K562 (cell line): ENCODE data around the gene FANCI. TPM values are rescaled to one million over a fixed set of nuclear protein-coding genes. Genes with fewer than 3 reads are reported as not detected.

Experiments
- ATAC-seq: fragments of 200-7000 bp; cut with Tn5 transposase; 3 replicates; pipeline ENCODE4 v1.9.1; 2020; ENCODE audit warnings: moderate library complexity
- BruUV-seq: library from RNA; stranded (reverse); fragments of 400-500 nt; replicated peaks from 2 replicates; lab custom pipeline; 2021; lab: Mats Ljungman, UMichigan
- CTCF ChIA-PET: fragments of 300-600 bp; formaldehyde crosslinking; extraction: SDS; loops from one replicate; lab custom pipeline; 2021; ENCODE audit warnings: low intra/inter-chr PET ratio; lab: Yijun Ruan, JAX
- POLR2A ChIA-PET: fragments of 300-600, 350-650 bp; sonication (Branson Sonifier 250); formaldehyde crosslinking; extraction: SDS; loops from one replicate; lab custom pipeline; 2021; ENCODE audit warnings: antibody characterized with exemption, inconsistent platforms; lab: Yijun Ruan, JAX
- DNase-seq, 4 experiments: peaks; one replicate each; pipeline versions ENCODE4 v3.0.0 to v3.0.0-alpha.2; 2011 to 2018; ENCODE audit warnings: low spot score in 3 of 4, mixed read lengths in 3 of 4; ENCODE audit errors: extremely low read depth in 1 of 4
- FAIRE-seq: peaks from 2 replicates; lab custom pipeline; 2011; peaks lifted over from hg19 to GRCh38; lab: Jason Lieb, UNC
- H2AFZ ChIP-seq: 2 replicates; pipeline ENCODE4 v1.6.0; 2011; ENCODE audit warnings: low read depth, low read length, control low read depth, inconsistent platforms
- H3K27ac ChIP-seq: fragments of 200-600 bp; 3 replicates; pipeline ENCODE4 v1.8.0; 2011; ENCODE audit warnings: low read depth, mild to moderate bottlenecking, control low read depth, inconsistent platforms, low read length, moderate library complexity, mixed read lengths; ENCODE audit errors: extremely low read depth
- H3K27me3 ChIP-seq, 2 experiments: fragments of 300-600 bp in 1 of 2; 2 replicates in 1 of 2; 3 replicates in 1 of 2; pipeline versions ENCODE4 v1.6.0 to v1.8.0; 2011; ENCODE audit warnings: inconsistent platforms in 2 of 2, low read length in 2 of 2, mild to moderate bottlenecking in 1 of 2, mixed read lengths in 1 of 2, moderate library complexity in 1 of 2; ENCODE audit not compliant: control insufficient read depth in 2 of 2, insufficient read depth in 2 of 2
- H3K36me3 ChIP-seq: fragments of 300-600 bp; 3 replicates; pipeline ENCODE4 v1.8.0; 2011; ENCODE audit warnings: mild to moderate bottlenecking, low read length, inconsistent platforms; ENCODE audit not compliant: control insufficient read depth, insufficient read depth
- H3K4me1 ChIP-seq, 2 experiments: fragments of 200-600 bp in 1 of 2; replicated peaks in 1 of 2; 2 replicates in 1 of 2; 3 replicates in 1 of 2; pipeline versions ENCODE4 v1.5.1 to v1.8.0; 2011; ENCODE audit warnings: inconsistent platforms in 2 of 2, low read length in 2 of 2, mild to moderate bottlenecking in 1 of 2, mixed read lengths in 1 of 2, moderate library complexity in 1 of 2; ENCODE audit not compliant: control insufficient read depth in 2 of 2, insufficient read depth in 2 of 2
- H3K4me2 ChIP-seq: 2 replicates; pipeline ENCODE4 v1.6.1; 2011; ENCODE audit warnings: low read length, control low read depth, inconsistent platforms, mixed read lengths; ENCODE audit not compliant: insufficient read depth
- H3K4me3 ChIP-seq: fragments of 200-600 bp; sonication (generic), shearing (Covaris generic); 2 replicates; pipeline ENCODE4 v1.5.1; 2016; ENCODE audit warnings: control low read depth, inconsistent platforms
- H3K79me2 ChIP-seq: fragments of 200-600 bp; 3 replicates; pipeline ENCODE4 v1.8.0; 2011; ENCODE audit warnings: low read length, inconsistent platforms; ENCODE audit not compliant: control insufficient read depth, insufficient read depth
- H3K9ac ChIP-seq, 2 experiments: 2 replicates each; pipeline versions ENCODE4 v1.6.0 to v1.6.1; 2011; ENCODE audit warnings: low read depth in 2 of 2, low read length in 2 of 2, control low read depth in 1 of 2, inconsistent platforms in 1 of 2, mild to moderate bottlenecking in 1 of 2, mixed read lengths in 1 of 2; ENCODE audit not compliant: insufficient read depth in 1 of 2
- H3K9me1 ChIP-seq: one replicate; pipeline ENCODE4 v1.6.0; 2011; ENCODE audit warnings: inconsistent platforms, mild to moderate bottlenecking, low read length, moderate library complexity; ENCODE audit not compliant: control insufficient read depth, insufficient read depth
- H3K9me3 ChIP-seq: replicated peaks from 2 replicates; pipeline ENCODE4 v1.5.1; 2011; ENCODE audit warnings: low read depth, low read length, inconsistent platforms; ENCODE audit not compliant: control insufficient read depth, insufficient read depth
- H4K20me1 ChIP-seq: replicated peaks from 2 replicates; pipeline ENCODE4 v1.6.1; 2011; ENCODE audit warnings: low read length, inconsistent platforms, mixed read lengths; ENCODE audit not compliant: control insufficient read depth, insufficient read depth
- BHLHE40 ChIP-seq: IDR thresholded peaks from 2 replicates; pipeline ENCODE4 v1.6.1; 2011; ENCODE audit warnings: low read length, improper control_type of control experiment
- GABPB2 ChIP-seq: fragments of 250-450 bp; sonication (Bioruptor Pico); conservative IDR thresholded peaks from 2 replicates; pipeline ENCODE4 v1.5.1; 2021; ENCODE audit warnings: mild to moderate bottlenecking
- HMG20A ChIP-seq: fragments of 450-650 bp; formaldehyde crosslinking; conservative IDR thresholded peaks from 2 replicates; pipeline ENCODE4 v1.4.0; 2020; ENCODE audit warnings: mild to moderate bottlenecking, mixed read lengths
- HNRNPL ChIP-seq: fragments of 200-400 bp; formaldehyde crosslinking; IDR thresholded peaks from 2 replicates; pipeline ENCODE4 v1.6.1; 2017; ENCODE audit warnings: low read depth, mild to moderate bottlenecking, low read length
- MCM7 ChIP-seq, 2 experiments: fragments of 450-650 bp; IDR thresholded peaks; 2 replicates each; pipeline ENCODE4 v1.6.1; 2016 to 2018
- WGBS: fragments of 100-300 bp; shearing (Covaris generic); methylation state at CpG from one replicate; pipeline ENCODE4 v1.1.6; 2016; ENCODE audit warnings: low coverage, mixed read lengths; ENCODE audit not compliant: insufficient coverage; ENCODE audit errors: missing lambda C conversion rate; 5-methylcytosine and 5-hydroxymethylcytosine counted together
- in situ Hi-C: fragments of 300-500 bp; cut with MboI; formaldehyde crosslinking; loops from 4 replicates; pipeline ENCODE4 v1.15.0; 2018; ENCODE audit warnings: inconsistent platforms, mixed read lengths
- intact Hi-C: fragments of 100-400 bp; cut with micrococcal nuclease; formaldehyde crosslinking; loops from 2 replicates; pipeline ENCODE4 v1.14.2; 2022
- polyA plus RNA-seq, 8 experiments: library from polyadenylated mRNA; depleted of rRNA in 4 of 8; stranded (reverse) in 5 of 8; unstranded in 3 of 8; fragments of >200 nt; fragmentation: Nextera tagmentation in 2 of 8; fragmentation: Illumina TruSeq in 1 of 8; extraction: Ambion mirVana in 2 of 8; extraction: Trizol in 1 of 8; gene quantifications; 2 replicates each; pipeline versions ENCODE4 v1.2.1 to v1.2.3, GENCODE V29; 2011 to 2014; ENCODE audit warnings: inconsistent platforms in 1 of 8, missing spikeins in 1 of 8
- total RNA-seq, 7 experiments: library from RNA; depleted of rRNA in 6 of 7; stranded (reverse); fragments of >200 nt in 6 of 7; fragmentation: Illumina TruSeq in 2 of 7; extraction: Trizol in 2 of 7; gene quantifications; 2 replicates each; pipeline versions ENCODE4 v1.2.1 to v1.2.3, GENCODE V29; 2011 to 2021; ENCODE audit warnings: low replicate concordance in 1 of 7
- TF ChIP-seq, protein P1 (sequence below), 2 experiments: fragments of 450-650 bp; formaldehyde crosslinking in 1 of 2; IDR thresholded peaks; 2 replicates each; pipeline versions ENCODE4 v1.4.0 to v1.6.1; 2014 to 2020; ENCODE audit warnings: mild to moderate bottlenecking in 2 of 2, borderline replicate concordance in 1 of 2, low read depth in 1 of 2
- TF ChIP-seq, protein P2 (sequence below): fragments of 250-450 bp; sonication (Bioruptor Pico); IDR thresholded peaks from 2 replicates; pipeline ENCODE4 v1.8.0; 2022; ENCODE audit warnings: moderate library complexity, mild to moderate bottlenecking, inconsistent platforms
- TF ChIP-seq, protein P3 (sequence below), 2 experiments: IDR thresholded peaks; 2 replicates each; pipeline ENCODE4 v1.6.1; 2012; ENCODE audit warnings: improper control_type of control experiment in 2 of 2, low read depth in 2 of 2, low read length in 2 of 2, borderline replicate concordance in 1 of 2

FANCI gene
- total and polyA plus RNA-seq, 9 of the 15 experiments (the other 6 are each of a cell fraction or from before 2014, with no cell fraction given), result 72.1 to 165 (median 131) TPM

DNA sequence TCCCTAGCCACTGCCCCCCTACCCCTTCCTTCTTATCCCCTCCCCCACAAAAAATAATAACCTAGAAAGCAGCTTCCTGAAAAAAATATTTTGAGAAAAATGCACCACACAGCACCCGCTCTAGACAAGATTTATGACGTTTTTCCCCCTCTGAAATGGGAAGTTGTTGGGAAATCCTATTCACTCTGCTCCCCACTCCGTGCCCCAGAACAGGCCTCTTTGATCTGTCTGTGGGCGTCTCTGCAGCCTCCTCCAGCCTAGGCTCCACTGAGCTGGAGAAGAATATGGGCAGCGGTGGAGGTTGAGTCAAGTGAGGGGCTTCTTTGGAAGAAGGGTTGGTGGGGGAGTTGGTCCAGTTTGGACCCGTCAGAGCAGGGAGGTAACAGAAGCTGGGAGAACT, 119.4 kb downstream of the FANCI start:
- intact Hi-C loops, result no loop called here
- no peak for ATAC-seq
- H3K9me3 ChIP-seq, result no peaks in the 10 kb centered on the region
- no peak for DNase-seq
- ChIA-PET POLR2A (interaction anchor here (0.6 kb wide), 2 partner anchors 9 to 66 kb away, joined by 3 to 4 read pairs; no protein-coding TSS in a partner anchor), CTCF (no interaction called here)
- no peak overlapping the region for H2AFZ ChIP-seq
- no peak overlapping the region for H3K4me3 ChIP-seq
- no peaks in the 10 kb centered on the region for H3K36me3 ChIP-seq
- H4K20me1 ChIP-seq, result peaks cover 20% of the 10 kb centered on the region
- no peak overlapping the region for H3K27ac ChIP-seq
- H3K79me2 ChIP-seq, result no peaks in the 10 kb centered on the region
- H3K4me1 ChIP-seq, result peaks cover 0 to 52% of the 10 kb centered on the region in 2 experiments; a peak in 3 of 5 replicates
- H3K4me2 ChIP-seq, result no peak overlapping the region
- H3K27me3 ChIP-seq, result peaks cover 61 to 92% of the 10 kb centered on the region in 2 experiments; a peak in 4 of 5 replicates
- no TSS peak for BruUV-seq
- no peak overlapping the region for H3K9ac ChIP-seq
- FAIRE-seq, result no peak
- H3K9me1 ChIP-seq, result peaks cover 4% of the 10 kb centered on the region
- in situ Hi-C loops, result loop anchor here (5.0 kb wide), 1 partner anchor 44 kb away; no protein-coding TSS in a partner anchor
- WGBS, result 2% methylated on average over 6 of the region's 6 CpGs
- TF ChIP-seq, protein P1, sequence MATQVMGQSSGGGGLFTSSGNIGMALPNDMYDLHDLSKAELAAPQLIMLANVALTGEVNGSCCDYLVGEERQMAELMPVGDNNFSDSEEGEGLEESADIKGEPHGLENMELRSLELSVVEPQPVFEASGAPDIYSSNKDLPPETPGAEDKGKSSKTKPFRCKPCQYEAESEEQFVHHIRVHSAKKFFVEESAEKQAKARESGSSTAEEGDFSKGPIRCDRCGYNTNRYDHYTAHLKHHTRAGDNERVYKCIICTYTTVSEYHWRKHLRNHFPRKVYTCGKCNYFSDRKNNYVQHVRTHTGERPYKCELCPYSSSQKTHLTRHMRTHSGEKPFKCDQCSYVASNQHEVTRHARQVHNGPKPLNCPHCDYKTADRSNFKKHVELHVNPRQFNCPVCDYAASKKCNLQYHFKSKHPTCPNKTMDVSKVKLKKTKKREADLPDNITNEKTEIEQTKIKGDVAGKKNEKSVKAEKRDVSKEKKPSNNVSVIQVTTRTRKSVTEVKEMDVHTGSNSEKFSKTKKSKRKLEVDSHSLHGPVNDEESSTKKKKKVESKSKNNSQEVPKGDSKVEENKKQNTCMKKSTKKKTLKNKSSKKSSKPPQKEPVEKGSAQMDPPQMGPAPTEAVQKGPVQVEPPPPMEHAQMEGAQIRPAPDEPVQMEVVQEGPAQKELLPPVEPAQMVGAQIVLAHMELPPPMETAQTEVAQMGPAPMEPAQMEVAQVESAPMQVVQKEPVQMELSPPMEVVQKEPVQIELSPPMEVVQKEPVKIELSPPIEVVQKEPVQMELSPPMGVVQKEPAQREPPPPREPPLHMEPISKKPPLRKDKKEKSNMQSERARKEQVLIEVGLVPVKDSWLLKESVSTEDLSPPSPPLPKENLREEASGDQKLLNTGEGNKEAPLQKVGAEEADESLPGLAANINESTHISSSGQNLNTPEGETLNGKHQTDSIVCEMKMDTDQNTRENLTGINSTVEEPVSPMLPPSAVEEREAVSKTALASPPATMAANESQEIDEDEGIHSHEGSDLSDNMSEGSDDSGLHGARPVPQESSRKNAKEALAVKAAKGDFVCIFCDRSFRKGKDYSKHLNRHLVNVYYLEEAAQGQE (IDR thresholded peaks at IDR 0.05; ENCODE audit: borderline replicate concordance), result no peak
- TF ChIP-seq, protein P1 (CRISPR knock-in tag; IDR thresholded peaks at IDR 0.05; ENCODE audit: low read depth), result no peak
- TF ChIP-seq, protein P2, sequence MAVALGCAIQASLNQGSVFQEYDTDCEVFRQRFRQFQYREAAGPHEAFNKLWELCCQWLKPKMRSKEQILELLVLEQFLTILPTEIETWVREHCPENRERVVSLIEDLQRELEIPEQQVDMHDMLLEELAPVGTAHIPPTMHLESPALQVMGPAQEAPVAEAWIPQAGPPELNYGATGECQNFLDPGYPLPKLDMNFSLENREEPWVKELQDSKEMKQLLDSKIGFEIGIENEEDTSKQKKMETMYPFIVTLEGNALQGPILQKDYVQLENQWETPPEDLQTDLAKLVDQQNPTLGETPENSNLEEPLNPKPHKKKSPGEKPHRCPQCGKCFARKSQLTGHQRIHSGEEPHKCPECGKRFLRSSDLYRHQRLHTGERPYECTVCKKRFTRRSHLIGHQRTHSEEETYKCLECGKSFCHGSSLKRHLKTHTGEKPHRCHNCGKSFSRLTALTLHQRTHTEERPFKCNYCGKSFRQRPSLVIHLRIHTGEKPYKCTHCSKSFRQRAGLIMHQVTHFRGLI (CRISPR knock-in tag), result no peak
- TF ChIP-seq BHLHE40 (no peak), MCM7 (IDR thresholded peaks at IDR 0.05) (no peak), HNRNPL (no peak), HMG20A (CRISPR knock-in tag) (no peak), GABPB2 (CRISPR knock-in tag) (no peak)
- TF ChIP-seq, protein P3, sequence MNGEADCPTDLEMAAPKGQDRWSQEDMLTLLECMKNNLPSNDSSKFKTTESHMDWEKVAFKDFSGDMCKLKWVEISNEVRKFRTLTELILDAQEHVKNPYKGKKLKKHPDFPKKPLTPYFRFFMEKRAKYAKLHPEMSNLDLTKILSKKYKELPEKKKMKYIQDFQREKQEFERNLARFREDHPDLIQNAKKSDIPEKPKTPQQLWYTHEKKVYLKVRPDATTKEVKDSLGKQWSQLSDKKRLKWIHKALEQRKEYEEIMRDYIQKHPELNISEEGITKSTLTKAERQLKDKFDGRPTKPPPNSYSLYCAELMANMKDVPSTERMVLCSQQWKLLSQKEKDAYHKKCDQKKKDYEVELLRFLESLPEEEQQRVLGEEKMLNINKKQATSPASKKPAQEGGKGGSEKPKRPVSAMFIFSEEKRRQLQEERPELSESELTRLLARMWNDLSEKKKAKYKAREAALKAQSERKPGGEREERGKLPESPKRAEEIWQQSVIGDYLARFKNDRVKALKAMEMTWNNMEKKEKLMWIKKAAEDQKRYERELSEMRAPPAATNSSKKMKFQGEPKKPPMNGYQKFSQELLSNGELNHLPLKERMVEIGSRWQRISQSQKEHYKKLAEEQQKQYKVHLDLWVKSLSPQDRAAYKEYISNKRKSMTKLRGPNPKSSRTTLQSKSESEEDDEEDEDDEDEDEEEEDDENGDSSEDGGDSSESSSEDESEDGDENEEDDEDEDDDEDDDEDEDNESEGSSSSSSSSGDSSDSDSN (IDR thresholded peaks at IDR 0.05; ENCODE audit: borderline replicate concordance in 1 of 2, low read depth in 2 of 2, low read length in 2 of 2), result no peak
